ENCODE results near the gene GNL3. TPM values are rescaled to one million over a fixed set of nuclear protein-coding genes. Genes with fewer than 3 reads are reported as not detected.

Gene GNL3
- total and polyA plus RNA-seq, 2 of the 8 experiments (the other 6 are each of a cell fraction or from before 2014, with no cell fraction given) = 45.5 to 184 TPM

DNA sequence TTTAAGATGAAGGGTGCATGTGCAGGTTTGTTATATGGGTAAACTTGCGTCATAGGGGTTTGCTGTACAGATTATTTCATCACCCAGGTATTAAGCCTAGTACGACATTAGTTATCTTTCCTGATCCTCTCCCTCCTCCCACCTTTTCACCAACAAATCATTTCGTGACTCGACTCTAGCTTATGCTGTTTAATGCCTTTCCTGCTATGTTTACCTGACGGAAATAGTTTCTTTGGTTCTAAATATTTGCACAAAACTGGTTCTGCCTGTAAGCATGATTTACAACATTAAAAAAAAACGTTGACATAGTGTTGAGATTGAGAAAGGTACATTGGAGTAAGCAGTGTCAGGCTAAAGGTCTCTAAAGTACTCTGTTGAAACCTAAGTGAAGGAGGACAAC is 2.4 kb downstream of the GNL3 start:
- no peak overlapping the region for H4K91ac ChIP-seq (replicated peaks; ENCODE audit: insufficient read length, low read length)
- H3K14ac ChIP-seq (ENCODE audit: insufficient read length) = no peak overlapping the region
- H3K9me3 ChIP-seq (ENCODE audit: insufficient read depth in 2 of 2, low read depth in 1 of 2, low read length in 1 of 2) = no peaks in the 10 kb centered on the region
- H3K23me2 ChIP-seq (ENCODE audit: low read depth, low read length) = no peaks in the 10 kb centered on the region
- H2BK20ac ChIP-seq (ENCODE audit: low read length) = no peak overlapping the region
- no peaks in the 10 kb centered on the region for H3K27me3 ChIP-seq (replicated peaks in 1 of 4; ENCODE audit: control insufficient read depth in 3 of 4, extremely low read depth in 1 of 4, insufficient read depth in 3 of 4, low read length in 3 of 4)
- WGBS, 2 experiments (ENCODE audit: extremely low coverage in 1 of 2, insufficient coverage in 1 of 2, insufficient read length in 1 of 2, insufficient replicate concordance in 2 of 2, low coverage in 1 of 2, low lambda C conversion rate in 2 of 2, missing lambda C conversion rate in 1 of 2) = 85% methylated on average over 6 of the region's 6 CpGs; no CpG with 5 or more reads in 1 of the 2 experiments
- H3K9ac ChIP-seq (replicated peaks in 1 of 4; ENCODE audit: extremely low read depth in 1 of 4, low read depth in 3 of 4, low read length in 3 of 4) = no peak overlapping the region
- no peak overlapping the region for H3K4ac ChIP-seq (replicated peaks; ENCODE audit: insufficient read length, low read depth, low read length)
- no peak overlapping the region; a peak in 1 of 4 replicates for H3K4me2 ChIP-seq (ENCODE audit: insufficient read depth in 1 of 2, low read depth in 2 of 2, low read length in 2 of 2)
- ChIA-PET POLR2A (ENCODE audit: partially characterized antibody) (interaction anchor here (1.8 to 16.2 kb wide), 3 partner anchors 15 to 29 kb away, joined by 4 to 347 read pairs (median 106); partner anchors contain the start of genes GLT8D1 and SPCS1), CTCF (ENCODE audit: partially characterized antibody) (no interaction called here)
- no peak for TF ChIP-seq HDAC6 (IDR thresholded peaks at IDR 0.05; ENCODE audit: low read depth, low read length)
- no peak for TF ChIP-seq CBX8 (IDR thresholded peaks at IDR 0.05; ENCODE audit: borderline replicate concordance, low read depth, low read length)
- TF ChIP-seq BACH1 (IDR thresholded peaks at IDR 0.05; ENCODE audit: low read length) = no peak
- TF ChIP-seq SIN3A (conservative IDR thresholded peaks at IDR 0.05 in 1 of 2, IDR thresholded peaks at IDR 0.05 in 1 of 2; ENCODE audit: low read depth in 1 of 2, low read length in 2 of 2) = no peak
- H2BK5ac ChIP-seq (ENCODE audit: low read depth, low read length) = no peak overlapping the region
- H2BK12ac ChIP-seq (ENCODE audit: low read depth, low read length) = no peak overlapping the region
- H4K20me1 ChIP-seq (replicated peaks in 1 of 2; ENCODE audit: control insufficient read depth in 1 of 2, insufficient read depth in 2 of 2, low read length in 2 of 2) = peaks cover 3 to 4% of the 10 kb centered on the region in 2 experiments
- no peak overlapping the region for H3K27ac ChIP-seq (ENCODE audit: low read depth, low read length)
- peaks cover 5% of the 10 kb centered on the region; the same call in 1 of the 2 replicates for H3K79me1 ChIP-seq (ENCODE audit: low read depth, low read length)
- H3K4me1 ChIP-seq (replicated peaks in 1 of 4; ENCODE audit: control insufficient read depth in 3 of 4, insufficient read depth in 4 of 4, low read length in 3 of 4) = peaks cover 0 to 2% (median under 1%) of the 10 kb centered on the region in 4 experiments; a peak in 3 of 7 replicates
- FAIRE-seq (no peak), DNase-seq (ENCODE audit: low read depth in 1 of 2, low spot score in 2 of 2) (no peak)
- H2BK120ac ChIP-seq (replicated peaks; ENCODE audit: low read depth, low read length) = no peak overlapping the region
- H3K23ac ChIP-seq (ENCODE audit: insufficient read length) = no peak overlapping the region
- H2AFZ ChIP-seq (ENCODE audit: low read length) = no peak overlapping the region
- no peak overlapping the region for H2BK15ac ChIP-seq (ENCODE audit: low read length)
- H4K8ac ChIP-seq (ENCODE audit: extremely low read depth, insufficient read depth, low read length) = no peak overlapping the region
- peaks cover 9 to 51% of the 10 kb centered on the region in 2 experiments for H3K79me2 ChIP-seq (ENCODE audit: control insufficient read depth in 1 of 2, insufficient read depth in 2 of 2, low read length in 2 of 2)
- no peak overlapping the region for H3K56ac ChIP-seq (replicated peaks; ENCODE audit: insufficient read length, low read depth, low read length)
- H2AK5ac ChIP-seq (ENCODE audit: low read depth, low read length) = no peak overlapping the region
- H4K5ac ChIP-seq (ENCODE audit: insufficient read length, low read depth, low read length) = no peak overlapping the region
- no peak overlapping the region for H3K18ac ChIP-seq (ENCODE audit: extremely low read depth, low read length)
- no peak overlapping the region for H3K4me3 ChIP-seq (ENCODE audit: extremely low read depth in 1 of 4, insufficient read depth in 2 of 4, low read depth in 3 of 4, low read length in 4 of 4)
- H3K36me3 ChIP-seq (ENCODE audit: control insufficient read depth in 2 of 4, insufficient read depth in 4 of 4, low read length in 3 of 4) = peaks cover 47 to 67% (median 60%) of the 10 kb centered on the region in 4 experiments

Measured in H1 (cell line).